Muscle layer of duodenum (tissue), 2 donors: Measurements from ENCODE around the gene RREB1.

ENCODE experiments used
- H3K27ac ChIP-seq: one replicate; pipeline ENCODE4 v1.7.0; 2013; ENCODE audit warnings: mild to moderate bottlenecking, low read length
- H3K27me3 ChIP-seq: one replicate; pipeline ENCODE4 v1.7.0; 2013; ENCODE audit warnings: low read depth, mild to moderate bottlenecking, control low read depth, low read length
- H3K36me3 ChIP-seq, 2 donors: one replicate each; pipeline ENCODE4 v1.7.0; 2013; ENCODE audit warnings: low read length in 2 of 2, control low read depth in 1 of 2, mild to moderate bottlenecking in 1 of 2; ENCODE audit not compliant: insufficient read depth in 2 of 2, control insufficient read depth in 1 of 2
- H3K4me1 ChIP-seq, 2 donors: one replicate each; pipeline ENCODE4 v1.7.0; 2013; ENCODE audit warnings: low read length in 2 of 2, mild to moderate bottlenecking in 2 of 2, control low read depth in 1 of 2, moderate library complexity in 1 of 2; ENCODE audit not compliant: insufficient read depth in 2 of 2, control insufficient read depth in 1 of 2
- H3K4me3 ChIP-seq, 2 donors: one replicate each; pipeline ENCODE4 v1.7.0; 2013; ENCODE audit warnings: low read length in 2 of 2, low read depth in 1 of 2, mild to moderate bottlenecking in 1 of 2
- H3K9me3 ChIP-seq, 2 donors: one replicate each; pipeline ENCODE4 v1.7.0; 2013; ENCODE audit warnings: low read length in 2 of 2, control low read depth in 1 of 2, mild to moderate bottlenecking in 1 of 2; ENCODE audit not compliant: control insufficient read depth in 1 of 2
- donor health status: healthy.

RREB1 gene

GRCh38 chr6:7075341-7076000 lies 32.3 kb upstream of the RREB1 start:
- H3K9me3 ChIP-seq = no peaks in the 10 kb centered on the region
- H3K4me1 ChIP-seq = peaks cover 0 to 4% of the 10 kb centered on the region in 2 donors
- no peak overlapping the region for H3K27ac ChIP-seq
- H3K36me3 ChIP-seq = no peaks in the 10 kb centered on the region
- no peaks in the 10 kb centered on the region for H3K27me3 ChIP-seq
- no peak overlapping the region for H3K4me3 ChIP-seq

- no peak overlapping the region for H3K4me3 ChIP-seq
Observed at GRCh38 chr6:7077856-7078255, 29.9 kb upstream of the RREB1 start.

GRCh38 chr6:7078856-7079255 lies 28.9 kb upstream of the RREB1 start:
- Histone ChIP-seq H3K4me1 (no peaks in the 10 kb centered on the region), H3K9me3 (no peaks in the 10 kb centered on the region), H3K27me3 (no peaks in the 10 kb centered on the region), H3K4me3 (no peak overlapping the region), H3K27ac (no peak overlapping the region), H3K36me3 (no peaks in the 10 kb centered on the region)

More at GRCh38 chr6:7077856-7078255, 29.9 kb upstream of the RREB1 start:
- Histone ChIP-seq H3K36me3 (no peaks in the 10 kb centered on the region), H3K9me3 (no peaks in the 10 kb centered on the region), H3K27me3 (no peaks in the 10 kb centered on the region), H3K27ac (no peak overlapping the region), H3K4me1 (peaks cover 0 to 4% of the 10 kb centered on the region in 2 donors)

- no peaks in the 10 kb centered on the region for H3K9me3 ChIP-seq
- no peak overlapping the region for H3K27ac ChIP-seq
- H3K36me3 ChIP-seq = no peaks in the 10 kb centered on the region
- no peaks in the 10 kb centered on the region for H3K4me1 ChIP-seq
- H3K4me3 ChIP-seq = no peak overlapping the region
- H3K27me3 ChIP-seq = no peaks in the 10 kb centered on the region
Observed at GRCh38 chr6:7080311-7080710, 27.4 kb upstream of the RREB1 start.

- Histone ChIP-seq H3K27me3 (no peaks in the 10 kb centered on the region), H3K4me3 (no peak overlapping the region), H3K36me3 (no peaks in the 10 kb centered on the region), H3K27ac (no peak overlapping the region), H3K9me3 (no peaks in the 10 kb centered on the region), H3K4me1 (peaks cover 8 to 10% of the 10 kb centered on the region in 2 donors)
Observed at GRCh38 chr6:7085911-7086310, 21.9 kb upstream of the RREB1 start.

- Histone ChIP-seq H3K4me1 (peaks cover 8 to 10% of the 10 kb centered on the region in 2 donors), H3K27me3 (no peaks in the 10 kb centered on the region), H3K4me3 (peak overlapping the region; percentile 44 to 66), H3K9me3 (no peaks in the 10 kb centered on the region), H3K36me3 (no peaks in the 10 kb centered on the region), H3K27ac (peak overlapping the region; percentile 82)
Observed at GRCh38 chr6:7086488-7086887, 21.3 kb upstream of the RREB1 start.

- Histone ChIP-seq H3K4me3 (peak overlapping the region; percentile 44 to 66), H3K4me1 (peaks cover 8 to 10% of the 10 kb centered on the region in 2 donors), H3K27ac (peak overlapping the region; percentile 82), H3K9me3 (no peaks in the 10 kb centered on the region), H3K27me3 (no peaks in the 10 kb centered on the region), H3K36me3 (no peaks in the 10 kb centered on the region)
Observed at GRCh38 chr6:7087066-7087465, 20.7 kb upstream of the RREB1 start.

GRCh38 chr6:7087491-7087979 lies 20.2 kb upstream of the RREB1 start:
- Histone ChIP-seq H3K27ac (peak overlapping the region; percentile 82), H3K9me3 (no peaks in the 10 kb centered on the region), H3K27me3 (no peaks in the 10 kb centered on the region), H3K36me3 (no peaks in the 10 kb centered on the region), H3K4me3 (peak overlapping the region; percentile 44 to 66), H3K4me1 (peaks cover 8 to 10% of the 10 kb centered on the region in 2 donors)

GRCh38 chr6:7088076-7088742 lies 19.6 kb upstream of the RREB1 start:
- H3K4me1 ChIP-seq = peaks cover 8 to 10% of the 10 kb centered on the region in 2 donors
- no peak overlapping the region for H3K27ac ChIP-seq
- no peaks in the 10 kb centered on the region for H3K9me3 ChIP-seq
- no peak overlapping the region for H3K4me3 ChIP-seq
- H3K36me3 ChIP-seq = no peaks in the 10 kb centered on the region
- no peaks in the 10 kb centered on the region for H3K27me3 ChIP-seq

GRCh38 chr6:7098993-7099392 lies 8.8 kb upstream of the RREB1 start:
- no peaks in the 10 kb centered on the region for H3K4me1 ChIP-seq
- peaks cover 0 to 2% of the 10 kb centered on the region in 2 donors for H3K9me3 ChIP-seq
- H3K27me3 ChIP-seq = no peaks in the 10 kb centered on the region
- no peaks in the 10 kb centered on the region for H3K36me3 ChIP-seq
- no peak overlapping the region for H3K27ac ChIP-seq
- no peak overlapping the region for H3K4me3 ChIP-seq

- Histone ChIP-seq H3K4me3 (no peak overlapping the region), H3K36me3 (no peaks in the 10 kb centered on the region), H3K27ac (no peak overlapping the region), H3K9me3 (peaks cover 0 to 2% of the 10 kb centered on the region in 2 donors), H3K4me1 (no peaks in the 10 kb centered on the region), H3K27me3 (no peaks in the 10 kb centered on the region)
Observed at GRCh38 chr6:7100072-7100752, 7.5 kb upstream of the RREB1 start.
